Kidney epithelial cell (primary cell): ENCODE measurements around the gene MKX. TPM values are rescaled to one million over a fixed set of nuclear protein-coding genes. Genes with fewer than 3 reads are reported as not detected.

ENCODE experiments used
- DNase-seq: peaks from one replicate; pipeline ENCODE4 v3.0.0-alpha.2; 2010; ENCODE audit warnings: low read depth
- H3K27me3 ChIP-seq: 2 replicates; pipeline ENCODE4 v1.6.0; 2011; ENCODE audit warnings: low read length; ENCODE audit not compliant: control insufficient read depth, insufficient read depth
- H3K36me3 ChIP-seq: 2 replicates; pipeline ENCODE4 v1.5.1; 2011; ENCODE audit warnings: low read length; ENCODE audit not compliant: control insufficient read depth, insufficient read depth
- H3K4me3 ChIP-seq: 2 replicates; pipeline ENCODE4 v1.5.1; 2011; ENCODE audit warnings: low read depth, mild to moderate bottlenecking, control low read depth, low read length
- CTCF ChIP-seq: IDR thresholded peaks from 2 replicates; pipeline ENCODE4 v1.5.1; 2011; ENCODE audit warnings: mild to moderate bottlenecking, moderate library complexity, low read length, control low read depth, inconsistent platforms; ENCODE audit not compliant: insufficient read depth, poor library complexity, severe bottlenecking
- total RNA-seq: library from RNA; depleted of rRNA; stranded (reverse); fragments of >200 nt; gene quantifications from 2 replicates; pipeline ENCODE4 v1.2.3, GENCODE V29; 2015

The MKX gene
- total RNA-seq, 1 donor from 2014 or later = 3.2 TPM

GRCh38 chr10:27679369-27679912 is 66.2 kb downstream of the MKX start:
- H3K27me3 ChIP-seq = no peaks in the 10 kb centered on the region
- no peaks in the 10 kb centered on the region for H3K36me3 ChIP-seq
- TF ChIP-seq CTCF = no peak
- DNase-seq = no peak
- H3K4me3 ChIP-seq = no peak overlapping the region

- Histone ChIP-seq H3K36me3 (no peaks in the 10 kb centered on the region), H3K27me3 (no peaks in the 10 kb centered on the region), H3K4me3 (no peak overlapping the region)
- DNase-seq = no peak
- TF ChIP-seq CTCF = no peak
Observed at GRCh38 chr10:27678166-27678565, 67.5 kb downstream of the MKX start.

GRCh38 chr10:27673065-27673464 is 72.6 kb downstream of the MKX start:
- H3K36me3 ChIP-seq = no peaks in the 10 kb centered on the region
- TF ChIP-seq CTCF = no peak
- no peak for DNase-seq
- H3K27me3 ChIP-seq = no peaks in the 10 kb centered on the region
- H3K4me3 ChIP-seq = no peak overlapping the region

GRCh38 chr10:27671821-27672220 is 73.8 kb downstream of the MKX start:
- TF ChIP-seq CTCF = no peak
- no peak overlapping the region for H3K4me3 ChIP-seq
- H3K36me3 ChIP-seq = no peaks in the 10 kb centered on the region
- no peaks in the 10 kb centered on the region for H3K27me3 ChIP-seq
- no peak for DNase-seq

GRCh38 chr10:27664461-27664860 is 81.2 kb downstream of the MKX start:
- no peak for TF ChIP-seq CTCF
- Histone ChIP-seq H3K27me3 (no peaks in the 10 kb centered on the region), H3K4me3 (no peak overlapping the region), H3K36me3 (no peaks in the 10 kb centered on the region)
- DNase-seq = no peak

GRCh38 chr10:27663621-27664020 is 82.0 kb downstream of the MKX start:
- Histone ChIP-seq H3K4me3 (no peak overlapping the region), H3K27me3 (no peaks in the 10 kb centered on the region), H3K36me3 (no peaks in the 10 kb centered on the region)
- no peak for TF ChIP-seq CTCF
- DNase-seq = no peak
